ENCODE results near the gene SHROOM4. TPM values are rescaled to one million over a fixed set of nuclear protein-coding genes. Genes with fewer than 3 reads are reported as not detected.

Gene SHROOM4
- total RNA-seq, 4 donors from 2014 or later = 2.7 to 8.8 (median 4.3) TPM

DNA sequence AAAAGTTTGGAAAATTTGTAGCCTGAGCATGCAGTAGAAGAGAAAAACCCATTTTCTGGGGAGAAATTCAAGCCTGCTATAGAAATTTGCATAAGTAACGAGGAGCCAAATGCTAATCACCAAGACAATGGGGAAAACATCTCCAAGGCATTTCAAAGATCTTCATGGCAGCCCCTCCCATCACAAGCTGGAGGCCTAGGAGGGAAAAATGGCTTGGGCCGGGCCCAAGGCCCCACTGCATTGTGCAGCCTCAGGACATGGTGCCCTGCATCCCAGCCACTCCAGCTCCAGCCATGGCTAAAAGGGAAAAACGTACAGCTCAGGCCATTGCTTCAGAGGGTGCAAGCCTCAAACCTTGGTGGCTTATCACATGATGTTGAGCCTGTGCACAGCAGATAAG, 87.7 kb downstream of the SHROOM4 start:
- TF ChIP-seq, protein P1, sequence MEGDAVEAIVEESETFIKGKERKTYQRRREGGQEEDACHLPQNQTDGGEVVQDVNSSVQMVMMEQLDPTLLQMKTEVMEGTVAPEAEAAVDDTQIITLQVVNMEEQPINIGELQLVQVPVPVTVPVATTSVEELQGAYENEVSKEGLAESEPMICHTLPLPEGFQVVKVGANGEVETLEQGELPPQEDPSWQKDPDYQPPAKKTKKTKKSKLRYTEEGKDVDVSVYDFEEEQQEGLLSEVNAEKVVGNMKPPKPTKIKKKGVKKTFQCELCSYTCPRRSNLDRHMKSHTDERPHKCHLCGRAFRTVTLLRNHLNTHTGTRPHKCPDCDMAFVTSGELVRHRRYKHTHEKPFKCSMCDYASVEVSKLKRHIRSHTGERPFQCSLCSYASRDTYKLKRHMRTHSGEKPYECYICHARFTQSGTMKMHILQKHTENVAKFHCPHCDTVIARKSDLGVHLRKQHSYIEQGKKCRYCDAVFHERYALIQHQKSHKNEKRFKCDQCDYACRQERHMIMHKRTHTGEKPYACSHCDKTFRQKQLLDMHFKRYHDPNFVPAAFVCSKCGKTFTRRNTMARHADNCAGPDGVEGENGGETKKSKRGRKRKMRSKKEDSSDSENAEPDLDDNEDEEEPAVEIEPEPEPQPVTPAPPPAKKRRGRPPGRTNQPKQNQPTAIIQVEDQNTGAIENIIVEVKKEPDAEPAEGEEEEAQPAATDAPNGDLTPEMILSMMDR (IDR thresholded peaks at IDR 0.05) = no peak
- TF ChIP-seq POLR2A (IDR thresholded peaks at IDR 0.05) = no peak
- H3K27ac ChIP-seq = no peak overlapping the region

DNA sequence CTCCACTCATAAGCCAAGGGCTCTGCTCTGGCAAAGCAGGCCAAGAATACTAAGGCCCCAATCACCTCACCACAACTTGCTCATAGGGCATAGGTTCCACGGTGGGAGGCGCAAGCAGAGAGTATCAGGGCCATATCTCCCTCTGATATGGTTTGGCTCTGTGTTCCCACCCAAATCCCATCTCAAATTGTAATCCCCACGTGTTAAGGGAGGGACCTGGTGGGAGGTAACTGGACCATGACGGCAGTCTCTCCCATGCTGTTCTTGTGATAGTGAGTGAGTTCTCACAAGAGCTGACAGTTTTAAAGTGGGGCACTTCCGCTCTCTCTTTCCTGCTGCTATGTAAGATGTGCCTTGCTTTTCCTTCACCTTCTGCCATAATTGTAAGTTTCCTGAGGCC, 88.7 kb downstream of the SHROOM4 start:
- Histone ChIP-seq H3K27ac (no peak overlapping the region), H3K4me3 (no peak overlapping the region), H3K9me3 (no peaks in the 10 kb centered on the region), H3K4me1 (no peaks in the 10 kb centered on the region), H3K27me3 (no peaks in the 10 kb centered on the region), H3K36me3 (no peaks in the 10 kb centered on the region)
- TF ChIP-seq, protein P1 (IDR thresholded peaks at IDR 0.05) = no peak
- no peak for TF ChIP-seq POLR2A (IDR thresholded peaks at IDR 0.05)
- no peak for DNase-seq
- intact Hi-C loops (cut with DNase I) = no loop called here
- WGBS, 2 donors = 78 to 82% methylated on average over 3 to 5 of the region's 5 CpGs

More for the DNA sequence above, 87.7 kb downstream of the SHROOM4 start:
- Histone ChIP-seq H3K4me3 (no peak overlapping the region), H3K36me3 (no peaks in the 10 kb centered on the region), H3K27me3 (no peaks in the 10 kb centered on the region), H3K4me1 (no peaks in the 10 kb centered on the region), H3K9me3 (no peaks in the 10 kb centered on the region)
- no peak for DNase-seq
- intact Hi-C loops (cut with DNase I) = no loop called here
- WGBS, 2 donors = 80 to 88% methylated on average over 2 to 3 of the region's 3 CpGs

DNA sequence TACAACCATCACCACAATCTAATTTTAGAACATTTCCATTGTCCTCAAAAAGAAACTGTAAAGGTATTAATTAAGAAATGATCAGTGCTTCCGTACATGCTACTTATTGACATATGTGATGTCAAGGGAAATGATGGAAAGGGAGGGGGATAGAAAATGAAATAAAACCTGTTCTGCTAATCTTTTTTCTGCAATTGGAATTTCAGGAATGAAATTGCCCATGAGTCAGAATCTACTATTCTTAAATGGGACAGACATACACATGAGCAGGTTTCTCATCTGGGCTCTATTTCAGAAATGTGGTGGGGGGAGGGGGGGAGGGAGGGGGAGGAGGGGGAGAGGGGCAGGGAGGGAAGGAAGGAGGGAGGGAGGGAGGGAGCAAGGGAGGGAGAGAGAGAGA, 91.0 kb downstream of the SHROOM4 start:
- Histone ChIP-seq H3K9me3 (no peaks in the 10 kb centered on the region), H3K4me1 (no peaks in the 10 kb centered on the region), H3K36me3 (no peaks in the 10 kb centered on the region), H3K4me3 (no peak overlapping the region), H3K27me3 (no peaks in the 10 kb centered on the region), H3K27ac (no peak overlapping the region)
- TF ChIP-seq, protein P1 (IDR thresholded peaks at IDR 0.05) = no peak
- no peak for TF ChIP-seq POLR2A (IDR thresholded peaks at IDR 0.05)
- no peak for DNase-seq
- intact Hi-C loops (cut with DNase I) = no loop called here
- WGBS, 2 donors = 65 to 88% methylated on average over 1 of the region's 1 CpG

- Histone ChIP-seq H3K4me1 (no peaks in the 10 kb centered on the region), H3K36me3 (no peaks in the 10 kb centered on the region), H3K27ac (no peak overlapping the region), H3K9me3 (no peaks in the 10 kb centered on the region), H3K27me3 (no peaks in the 10 kb centered on the region), H3K4me3 (no peak overlapping the region)
- WGBS, 2 donors = 100% methylated on average over 1 of the region's 1 CpG; no CpG with 5 or more reads in 1 of the 2 donors
- DNase-seq = no peak
- TF ChIP-seq POLR2A (IDR thresholded peaks at IDR 0.05) = no peak
- TF ChIP-seq, protein P1 (IDR thresholded peaks at IDR 0.05) = no peak
- intact Hi-C loops (cut with DNase I) = no loop called here
Measured at GRCh38 chrX:50721764-50722521, 92.1 kb downstream of the SHROOM4 start.

GRCh38 chrX:50719614-50720013, 94.4 kb downstream of the SHROOM4 start:
- Histone ChIP-seq H3K9me3 (no peaks in the 10 kb centered on the region), H3K27ac (no peak overlapping the region), H3K4me1 (no peaks in the 10 kb centered on the region), H3K4me3 (no peak overlapping the region), H3K27me3 (no peaks in the 10 kb centered on the region), H3K36me3 (no peaks in the 10 kb centered on the region)
- TF ChIP-seq POLR2A (IDR thresholded peaks at IDR 0.05) = no peak
- TF ChIP-seq, protein P1 (IDR thresholded peaks at IDR 0.05) = no peak
- DNase-seq = no peak
- intact Hi-C loops (cut with DNase I) = no loop called here
- WGBS, 2 donors = 74 to 86% methylated on average over 1 to 2 of the region's 2 CpGs

All from esophagus squamous epithelium (tissue), 5 donors.